ENCODE measurements around the gene NFIA.
"Not testable (repeated sequence)": the region's sequence is repeated elsewhere in the genome, so short reads cannot be mapped to it uniquely, and the experiment has no call there.

Gene NFIA

DNA sequence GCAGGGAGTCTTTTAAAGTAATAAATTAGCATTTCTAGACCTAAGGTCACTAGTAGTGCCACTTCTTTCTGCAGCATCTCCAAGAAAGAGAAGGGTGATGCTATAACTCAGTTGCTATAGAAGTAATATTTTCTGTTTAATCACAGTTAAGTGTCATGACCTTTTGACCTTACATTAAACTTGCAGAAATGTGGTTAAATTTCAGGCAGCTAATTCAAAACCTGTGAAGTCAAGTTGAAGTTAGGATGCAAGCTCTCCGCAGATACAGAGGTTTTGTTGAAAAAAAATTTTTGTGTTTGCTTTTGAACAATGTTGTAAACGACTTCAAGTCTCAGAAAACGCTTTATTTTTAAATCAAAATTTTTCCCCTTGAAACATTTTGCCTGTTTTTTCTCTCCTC lies 193.9 kb downstream of the NFIA start:
- H3K4me3 ChIP-seq (ENCODE audit: control insufficient read depth, low read depth, low read length): no peak overlapping the region
- no peak for DNase-seq (ENCODE audit: low read depth)
- TF ChIP-seq CTCF (IDR thresholded peaks at IDR 0.05; ENCODE audit: control insufficient read depth, insufficient read depth, low read depth, low read length, missing control alignments): no peak

DNA sequence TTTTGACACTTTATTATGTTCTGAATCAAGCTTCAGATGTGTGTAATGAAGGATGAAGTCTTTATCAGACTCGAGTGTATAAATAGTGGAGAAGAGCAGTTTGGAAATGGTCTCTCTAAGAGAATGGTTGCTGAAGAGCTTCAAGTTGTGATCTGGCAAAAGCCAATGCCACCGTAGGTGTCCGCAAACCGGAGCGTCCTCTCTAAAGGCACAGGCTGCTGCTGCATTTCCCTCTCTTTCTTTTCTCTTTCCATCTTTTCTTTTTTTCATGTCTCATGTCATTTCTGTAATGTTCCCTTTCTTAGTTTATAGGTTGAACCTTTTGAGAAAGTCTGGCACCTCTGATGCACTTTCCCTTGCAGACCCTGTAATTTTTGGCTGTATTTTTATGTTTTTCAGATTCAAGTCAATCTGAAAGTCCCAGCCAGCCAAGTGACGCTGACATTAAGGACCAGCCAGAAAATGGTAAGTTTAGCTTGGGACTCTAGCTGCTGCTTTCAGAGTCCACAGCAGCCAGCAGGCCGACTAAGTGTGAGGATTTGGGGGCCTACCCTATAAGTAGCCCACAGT lies 194.8 kb downstream of the NFIA start:
- H3K4me3 ChIP-seq (ENCODE audit: control insufficient read depth, low read depth, low read length): no peak overlapping the region
- no peak for DNase-seq (ENCODE audit: low read depth)
- no peak for TF ChIP-seq CTCF (IDR thresholded peaks at IDR 0.05; ENCODE audit: control insufficient read depth, insufficient read depth, low read depth, low read length, missing control alignments)

GRCh38 chr1:61278503-61278902 lies 196.1 kb downstream of the NFIA start:
- not testable (repeated sequence) for H3K4me3 ChIP-seq (ENCODE audit: control insufficient read depth, low read depth, low read length); DNase-seq (ENCODE audit: low read depth)

GRCh38 chr1:61278966-61279365 lies 196.6 kb downstream of the NFIA start:
- no peak for TF ChIP-seq CTCF (IDR thresholded peaks at IDR 0.05; ENCODE audit: control insufficient read depth, insufficient read depth, low read depth, low read length, missing control alignments)
- no peak for DNase-seq (ENCODE audit: low read depth)
- no peak overlapping the region for H3K4me3 ChIP-seq (ENCODE audit: control insufficient read depth, low read depth, low read length)

DNA sequence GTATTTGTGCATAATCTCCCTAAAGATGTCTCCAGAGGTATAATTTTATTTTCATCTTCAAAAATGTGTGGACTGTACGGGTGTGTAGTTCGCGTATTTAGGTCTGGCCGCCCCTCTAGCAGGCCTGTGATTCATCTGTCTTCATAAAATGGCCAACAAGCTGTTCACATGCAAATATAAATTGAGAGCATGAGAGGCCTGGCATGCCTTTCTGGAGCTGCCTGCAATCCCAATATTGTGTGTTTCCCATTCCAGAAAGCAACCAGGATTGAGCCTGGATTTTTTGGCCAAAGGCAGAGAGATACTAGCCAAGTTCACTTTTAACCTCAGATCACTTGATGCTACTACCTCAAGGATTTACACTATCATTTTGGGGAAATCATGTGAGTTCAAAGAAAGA lies 197.2 kb downstream of the NFIA start:
- no peak for DNase-seq (ENCODE audit: low read depth)
- TF ChIP-seq CTCF (IDR thresholded peaks at IDR 0.05; ENCODE audit: control insufficient read depth, insufficient read depth, low read depth, low read length, missing control alignments): no peak
- no peak overlapping the region for H3K4me3 ChIP-seq (ENCODE audit: control insufficient read depth, low read depth, low read length)

DNA sequence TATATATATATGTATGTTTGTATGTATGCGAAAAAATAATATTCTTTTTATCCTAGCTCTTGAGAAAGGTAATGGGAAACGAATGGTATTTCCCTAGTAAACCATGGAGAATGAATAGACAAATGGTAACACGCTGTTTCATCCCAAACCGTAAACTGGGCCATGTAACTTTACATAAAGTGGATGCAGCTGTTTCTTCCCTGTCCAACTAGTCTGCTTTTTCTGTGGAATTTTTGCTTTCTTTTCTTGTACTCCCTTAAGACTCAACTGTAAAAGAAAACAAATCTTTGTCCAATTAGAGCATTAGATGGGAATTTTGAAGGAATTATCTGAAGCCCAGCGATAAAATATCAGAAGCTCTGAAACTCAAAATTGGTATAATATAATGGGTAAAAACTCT lies 198.1 kb downstream of the NFIA start:
- no peak for TF ChIP-seq CTCF (IDR thresholded peaks at IDR 0.05; ENCODE audit: control insufficient read depth, insufficient read depth, low read depth, low read length, missing control alignments)
- DNase-seq (ENCODE audit: low read depth): no peak
- no peak overlapping the region for H3K4me3 ChIP-seq (ENCODE audit: control insufficient read depth, low read depth, low read length)

DNA sequence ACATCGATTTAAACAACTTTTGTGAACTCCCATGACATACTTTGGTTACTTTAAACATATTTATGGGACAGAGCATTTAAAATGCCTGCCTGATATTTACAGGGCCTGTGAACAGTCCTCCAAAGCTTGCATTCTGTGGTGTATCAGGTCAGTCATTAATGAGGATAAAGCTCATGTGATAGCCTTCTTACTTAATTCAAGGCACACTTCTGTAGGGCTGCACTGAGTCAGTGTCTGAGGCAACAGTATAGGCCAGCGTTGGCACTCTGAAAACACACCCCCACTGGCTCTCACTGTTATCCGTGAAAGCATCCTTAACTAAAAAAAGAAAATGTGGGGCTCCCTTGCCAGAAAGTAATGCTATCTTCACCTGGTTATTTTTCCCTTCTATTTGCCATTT lies 200.0 kb downstream of the NFIA start:
- TF ChIP-seq CTCF (IDR thresholded peaks at IDR 0.05; ENCODE audit: control insufficient read depth, insufficient read depth, low read depth, low read length, missing control alignments): no peak
- no peak overlapping the region for H3K4me3 ChIP-seq (ENCODE audit: control insufficient read depth, low read depth, low read length)
- DNase-seq (ENCODE audit: low read depth): no peak
